Kidney (tissue), 14 donors: ENCODE results near the gene POU5F2. TPM values are rescaled to one million over a fixed set of nuclear protein-coding genes. Genes with fewer than 3 reads are reported as not detected.

Experiments used
- DNase-seq, 5 donors: peaks; one replicate each; pipeline ENCODE4 v3.0.0-alpha.2; 2013 to 2020
- FAIRE-seq: peaks from 2 replicates; lab custom pipeline; 2012; peaks lifted over from hg19 to GRCh38; lab: Jason Lieb, UNC
- H3K27ac ChIP-seq, 2 donors: one replicate each; pipeline ENCODE4 v1.7.0; 2013; ENCODE audit warnings: low read depth in 2 of 2, low read length in 2 of 2, inconsistent platforms in 1 of 2
- H3K27me3 ChIP-seq: one replicate; pipeline ENCODE4 v1.7.1; 2013; ENCODE audit warnings: low read length, inconsistent platforms; ENCODE audit not compliant: control insufficient read depth, insufficient read depth
- H3K36me3 ChIP-seq, 3 donors: one replicate each; pipeline versions ENCODE4 v1.7.0 to v1.7.1; 2013; ENCODE audit warnings: low read length in 3 of 3, control low read depth in 1 of 3, inconsistent platforms in 1 of 3; ENCODE audit not compliant: insufficient read depth in 3 of 3, control insufficient read depth in 2 of 3
- H3K4me1 ChIP-seq, 3 donors: one replicate each; pipeline versions ENCODE4 v1.7.0 to v1.7.1; 2013; ENCODE audit warnings: low read length in 3 of 3, inconsistent platforms in 1 of 3, low read depth in 1 of 3; ENCODE audit not compliant: control insufficient read depth in 2 of 3, insufficient read depth in 2 of 3
- H3K4me3 ChIP-seq, 3 donors: one replicate each; pipeline versions ENCODE4 v1.7.0 to v1.8.1; 2013; ENCODE audit warnings: low read length in 3 of 3, control low read depth in 1 of 3, inconsistent platforms in 1 of 3
- H3K9ac ChIP-seq, 3 donors: one replicate each; pipeline versions ENCODE4 v1.7.0 to v1.7.1; 2013; ENCODE audit warnings: low read length in 3 of 3, control low read depth in 1 of 3, inconsistent platforms in 1 of 3
- H3K9me3 ChIP-seq, 3 donors: one replicate each; pipeline versions ENCODE4 v1.7.0 to v1.7.1; 2013; ENCODE audit warnings: low read length in 3 of 3, control low read depth in 1 of 3, inconsistent platforms in 1 of 3; ENCODE audit not compliant: control insufficient read depth in 2 of 3, insufficient read depth in 1 of 3
- intact Hi-C: fragments of 100-400 bp; cut with DNase I; formaldehyde crosslinking; loops from one replicate; pipeline ENCODE4 v1.11.1; 2022
- polyA plus RNA-seq: library from polyadenylated mRNA; stranded (reverse); fragments of 350-450 nt; fragmentation: Illumina TruSeq; extraction: RNeasy Lipid Tissue Mini Kit (QIAGEN cat#74804); gene quantifications from one replicate; pipeline ENCODE4 v1.2.3, GENCODE V29; 2014; ENCODE audit warnings: low read depth, low replicate concordance; ENCODE audit not compliant: insufficient read depth
- total RNA-seq: library from RNA; stranded (reverse); fragmentation: NEBNext Ultra II Directional; extraction: Animal tissue kit (Norgen Biotek cat#: 25700); gene quantifications from one replicate; pipeline ENCODE4 v1.2.1, GENCODE V29; 2021
- TF ChIP-seq, protein P1 (sequence below): IDR thresholded peaks from 3 replicates; pipeline ENCODE4 v1.5.1; 2012; ENCODE audit warnings: mild to moderate bottlenecking, moderate library complexity, borderline replicate concordance; ENCODE audit not compliant: insufficient read depth; ENCODE audit errors: extremely low read depth
- donor health status: control.
- donor health status: control.
- donor health status: control.
- donor health status: control.
- donor health status: control.
- donor health status: DM: yes; HTN: yes; CAD: no.
- donor health status: Normal renal cell carcinoma (clear cell type).

POU5F2 gene
- total and polyA plus RNA-seq, 2 donors from 2014 or later: 1.8 TPM; not detected in 1

DNA sequence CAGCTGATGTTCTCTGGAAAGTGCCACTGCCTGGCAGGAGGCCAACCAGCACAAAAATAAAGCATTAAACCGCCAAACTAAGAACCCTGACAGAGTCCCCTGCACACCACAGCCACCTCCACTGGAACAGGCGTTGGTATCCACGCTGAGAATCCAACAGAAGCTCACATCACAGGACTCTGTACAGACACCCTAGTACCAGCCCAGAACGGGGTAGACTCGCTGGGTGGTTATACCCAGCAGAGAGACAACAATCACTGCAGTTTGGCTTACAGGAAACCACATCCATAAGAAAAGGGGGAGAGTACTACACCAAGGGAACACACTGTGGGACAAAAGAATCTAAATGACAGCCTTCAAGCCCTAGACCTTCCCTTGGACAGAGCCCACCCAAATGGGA is 15.0 kb upstream of the POU5F2 start:
- no peaks in the 10 kb centered on the region for H3K27me3 ChIP-seq
- no peaks in the 10 kb centered on the region for H3K4me1 ChIP-seq
- no peaks in the 10 kb centered on the region for H3K36me3 ChIP-seq
- intact Hi-C loops: no loop called here
- H3K4me3 ChIP-seq: no peak overlapping the region
- TF ChIP-seq, protein P1, sequence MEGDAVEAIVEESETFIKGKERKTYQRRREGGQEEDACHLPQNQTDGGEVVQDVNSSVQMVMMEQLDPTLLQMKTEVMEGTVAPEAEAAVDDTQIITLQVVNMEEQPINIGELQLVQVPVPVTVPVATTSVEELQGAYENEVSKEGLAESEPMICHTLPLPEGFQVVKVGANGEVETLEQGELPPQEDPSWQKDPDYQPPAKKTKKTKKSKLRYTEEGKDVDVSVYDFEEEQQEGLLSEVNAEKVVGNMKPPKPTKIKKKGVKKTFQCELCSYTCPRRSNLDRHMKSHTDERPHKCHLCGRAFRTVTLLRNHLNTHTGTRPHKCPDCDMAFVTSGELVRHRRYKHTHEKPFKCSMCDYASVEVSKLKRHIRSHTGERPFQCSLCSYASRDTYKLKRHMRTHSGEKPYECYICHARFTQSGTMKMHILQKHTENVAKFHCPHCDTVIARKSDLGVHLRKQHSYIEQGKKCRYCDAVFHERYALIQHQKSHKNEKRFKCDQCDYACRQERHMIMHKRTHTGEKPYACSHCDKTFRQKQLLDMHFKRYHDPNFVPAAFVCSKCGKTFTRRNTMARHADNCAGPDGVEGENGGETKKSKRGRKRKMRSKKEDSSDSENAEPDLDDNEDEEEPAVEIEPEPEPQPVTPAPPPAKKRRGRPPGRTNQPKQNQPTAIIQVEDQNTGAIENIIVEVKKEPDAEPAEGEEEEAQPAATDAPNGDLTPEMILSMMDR: no peak
- H3K27ac ChIP-seq: no peak overlapping the region
- no peak overlapping the region for H3K9ac ChIP-seq
- no peak for FAIRE-seq
- DNase-seq: no peak
- peaks cover 0 to 1% (median 0%) of the 10 kb centered on the region in 3 donors for H3K9me3 ChIP-seq

DNA sequence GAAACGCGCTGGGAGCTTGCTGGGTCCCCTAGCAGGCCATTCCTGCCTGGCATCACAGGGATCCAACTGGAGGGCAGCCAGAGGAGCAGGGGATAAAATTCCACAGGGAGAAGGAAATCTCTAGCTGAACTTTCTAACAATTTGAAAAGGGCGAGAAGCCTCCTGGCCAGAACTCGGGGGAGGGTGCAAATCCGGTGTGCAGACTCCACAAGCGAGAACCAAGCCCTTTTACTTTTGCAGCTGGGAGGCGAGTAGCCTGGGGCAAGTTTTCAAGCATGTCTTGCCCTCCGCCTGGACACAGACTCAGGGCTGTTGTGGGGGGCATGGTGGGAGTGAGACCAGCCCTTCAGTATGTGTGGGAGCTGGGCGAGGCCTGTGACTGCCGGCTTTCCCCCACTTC is 14.3 kb upstream of the POU5F2 start:
- Histone ChIP-seq H3K9me3 (peaks cover 0 to 1% (median 0%) of the 10 kb centered on the region in 3 donors), H3K9ac (no peak overlapping the region), H3K36me3 (no peaks in the 10 kb centered on the region), H3K27me3 (no peaks in the 10 kb centered on the region), H3K4me3 (no peak overlapping the region), H3K4me1 (no peaks in the 10 kb centered on the region), H3K27ac (no peak overlapping the region)
- intact Hi-C loops: no loop called here
- TF ChIP-seq, protein P1: no peak
- peak in 3 of 5 donors; percentile 18 to 44 (median 26) for DNase-seq
- no peak for FAIRE-seq

DNA sequence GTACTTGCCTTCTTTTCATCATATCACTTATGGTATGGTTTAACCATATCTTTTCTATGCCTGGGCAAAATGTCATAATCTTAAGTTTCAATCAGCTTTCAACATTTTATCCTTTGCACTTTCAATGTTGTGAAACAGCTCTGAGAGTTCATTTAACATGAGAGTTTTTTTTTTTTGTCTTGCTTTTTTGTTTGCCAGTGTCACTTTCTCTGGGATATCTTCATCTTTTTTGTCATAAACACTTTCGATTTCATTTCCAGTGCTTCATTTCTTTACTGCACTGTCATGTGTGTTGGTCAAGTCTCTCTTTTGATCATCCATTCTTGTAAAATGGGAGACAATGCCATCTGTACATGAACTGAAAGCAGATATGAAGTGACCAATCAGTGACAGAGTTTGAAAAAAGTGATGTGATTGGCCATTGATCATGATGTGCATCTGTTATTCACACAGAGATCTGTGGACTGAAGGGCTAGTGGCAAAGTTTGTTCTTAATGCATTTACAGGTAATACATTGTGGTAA is 7.5 kb upstream of the POU5F2 start:
- H3K9me3 ChIP-seq: no peaks in the 10 kb centered on the region
- intact Hi-C loops: no loop called here
- no peaks in the 10 kb centered on the region for H3K36me3 ChIP-seq
- H3K27me3 ChIP-seq: no peaks in the 10 kb centered on the region
- H3K27ac ChIP-seq: no peak overlapping the region
- TF ChIP-seq, protein P1: no peak
- no peak overlapping the region for H3K9ac ChIP-seq
- no peak for DNase-seq
- H3K4me3 ChIP-seq: no peak overlapping the region
- no peaks in the 10 kb centered on the region for H3K4me1 ChIP-seq
- FAIRE-seq: no peak
